Esophagus squamous epithelium (tissue), 5 donors: ENCODE results near the gene BRD9. TPM values are rescaled to one million over a fixed set of nuclear protein-coding genes. Genes with fewer than 3 reads are reported as not detected.
"Not testable (repeated sequence)": the region's sequence is repeated elsewhere in the genome, so short reads cannot be mapped to it uniquely, and the experiment has no call there.

ENCODE experiments used
- DNase-seq: peaks from one replicate; lab custom pipeline; 2025; lab: John Stamatoyannopoulos, UW
- H3K27ac ChIP-seq, 4 donors: fragments of 200-600 bp; sonication (generic); one replicate each; pipeline ENCODE4 v1.5.1; 2016 to 2019; ENCODE audit warnings: mild to moderate bottlenecking in 1 of 4
- H3K27me3 ChIP-seq, 4 donors: fragments of 200-600 bp; sonication (generic); 1 replicate in 3 of 4; 2 replicates in 1 of 4; pipeline versions ENCODE4 v1.5.1 to v1.6.0; 2017 to 2021; ENCODE audit warnings: antibody characterized with exemption in 1 of 4
- H3K36me3 ChIP-seq, 3 donors: fragments of 200-600 bp; sonication (generic); one replicate each; pipeline ENCODE4 v1.5.1; 2016 to 2019
- H3K4me1 ChIP-seq, 3 donors: fragments of 200-600 bp; sonication (generic); one replicate each; pipeline ENCODE4 v1.5.1; 2017 to 2019
- H3K4me3 ChIP-seq, 4 donors: fragments of 200-600 bp; sonication (generic); 1 replicate in 3 of 4; 2 replicates in 1 of 4; pipeline ENCODE4 v1.5.1; 2016 to 2019; ENCODE audit warnings: mild to moderate bottlenecking in 2 of 4, moderate library complexity in 1 of 4
- H3K9me3 ChIP-seq, 3 donors: fragments of 200-600 bp; sonication (generic); one replicate each; pipeline ENCODE4 v1.5.1; 2016 to 2019
- POLR2A ChIP-seq, 4 donors: fragments of 450-650 bp; IDR thresholded peaks; one replicate each; pipeline ENCODE4 v1.6.1; 2017; ENCODE audit warnings: antibody characterized with exemption in 4 of 4, mild to moderate bottlenecking in 4 of 4, moderate library complexity in 3 of 4
- WGBS, 2 donors: methylation state at CpG; one replicate each; pipeline ENCODE4 v1.1.5; 2018; 5-methylcytosine and 5-hydroxymethylcytosine counted together
- intact Hi-C: fragments of 100-400 bp; cut with DNase I; formaldehyde crosslinking; loops from one replicate; pipeline ENCODE4 v1.15.0; 2022
- total RNA-seq, 4 donors: library from RNA; depleted of rRNA; stranded (reverse); fragments of >200 nt; gene quantifications; one replicate each; pipeline ENCODE4 v1.1.0, GENCODE V29; 2016
- TF ChIP-seq, protein P1 (sequence below), 6 experiments: fragments of 450-650 bp in 4 of 6; fragments of 200-600 bp in 2 of 6; sonication (generic) in 2 of 6; IDR thresholded peaks; one replicate each; pipeline ENCODE4 v1.5.1; 2016 to 2019; ENCODE audit warnings: antibody characterized with exemption in 6 of 6, mild to moderate bottlenecking in 4 of 6, moderate library complexity in 4 of 6
- donor health status: DM: yes; HTN: yes; CAD: no.

BRD9 gene
- total RNA-seq, 4 donors from 2014 or later = 16.1 to 35.7 (median 22.3) TPM

DNA sequence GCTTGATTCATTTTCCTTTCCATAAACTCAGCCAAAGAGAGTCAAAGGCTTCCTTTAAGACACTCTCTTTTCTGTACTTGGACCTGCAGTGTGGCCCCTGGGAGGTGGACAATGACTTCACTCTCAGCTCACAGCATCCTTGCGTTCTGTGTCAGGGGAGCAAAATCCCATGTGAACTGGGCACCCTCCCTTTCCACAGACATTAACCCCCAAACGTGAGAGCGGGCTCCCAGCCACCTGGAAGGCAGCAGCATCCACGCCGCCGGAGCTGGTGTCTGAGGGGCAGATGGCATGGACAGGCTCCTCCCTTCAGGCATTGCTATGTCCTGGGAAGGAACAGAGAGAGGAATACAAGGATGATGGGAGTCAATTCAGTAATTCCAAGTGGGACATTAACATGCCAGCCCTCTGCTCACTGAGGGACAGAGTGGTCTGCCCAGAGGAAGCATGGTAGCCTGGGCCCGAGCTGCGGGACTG lies 39.6 kb upstream of the BRD9 start:
- H3K36me3 ChIP-seq = no peaks in the 10 kb centered on the region
- intact Hi-C loops = no loop called here
- TF ChIP-seq POLR2A (IDR thresholded peaks at IDR 0.05) = no peak
- TF ChIP-seq, protein P1, sequence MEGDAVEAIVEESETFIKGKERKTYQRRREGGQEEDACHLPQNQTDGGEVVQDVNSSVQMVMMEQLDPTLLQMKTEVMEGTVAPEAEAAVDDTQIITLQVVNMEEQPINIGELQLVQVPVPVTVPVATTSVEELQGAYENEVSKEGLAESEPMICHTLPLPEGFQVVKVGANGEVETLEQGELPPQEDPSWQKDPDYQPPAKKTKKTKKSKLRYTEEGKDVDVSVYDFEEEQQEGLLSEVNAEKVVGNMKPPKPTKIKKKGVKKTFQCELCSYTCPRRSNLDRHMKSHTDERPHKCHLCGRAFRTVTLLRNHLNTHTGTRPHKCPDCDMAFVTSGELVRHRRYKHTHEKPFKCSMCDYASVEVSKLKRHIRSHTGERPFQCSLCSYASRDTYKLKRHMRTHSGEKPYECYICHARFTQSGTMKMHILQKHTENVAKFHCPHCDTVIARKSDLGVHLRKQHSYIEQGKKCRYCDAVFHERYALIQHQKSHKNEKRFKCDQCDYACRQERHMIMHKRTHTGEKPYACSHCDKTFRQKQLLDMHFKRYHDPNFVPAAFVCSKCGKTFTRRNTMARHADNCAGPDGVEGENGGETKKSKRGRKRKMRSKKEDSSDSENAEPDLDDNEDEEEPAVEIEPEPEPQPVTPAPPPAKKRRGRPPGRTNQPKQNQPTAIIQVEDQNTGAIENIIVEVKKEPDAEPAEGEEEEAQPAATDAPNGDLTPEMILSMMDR (IDR thresholded peaks at IDR 0.05) = no peak
- peaks cover 0 to 24% (median 4%) of the 10 kb centered on the region in 3 donors for H3K4me1 ChIP-seq
- H3K27ac ChIP-seq = peak overlapping the region in 3 of 4 donors; percentile 45 to 81 (median 73)
- no peaks in the 10 kb centered on the region for H3K9me3 ChIP-seq
- H3K4me3 ChIP-seq = no peak overlapping the region
- no peak for DNase-seq
- peaks cover 0 to 70% (median 0%) of the 10 kb centered on the region in 4 donors for H3K27me3 ChIP-seq
- WGBS, 2 donors = 59 to 81% methylated on average over 2 to 6 of the region's 8 CpGs

DNA sequence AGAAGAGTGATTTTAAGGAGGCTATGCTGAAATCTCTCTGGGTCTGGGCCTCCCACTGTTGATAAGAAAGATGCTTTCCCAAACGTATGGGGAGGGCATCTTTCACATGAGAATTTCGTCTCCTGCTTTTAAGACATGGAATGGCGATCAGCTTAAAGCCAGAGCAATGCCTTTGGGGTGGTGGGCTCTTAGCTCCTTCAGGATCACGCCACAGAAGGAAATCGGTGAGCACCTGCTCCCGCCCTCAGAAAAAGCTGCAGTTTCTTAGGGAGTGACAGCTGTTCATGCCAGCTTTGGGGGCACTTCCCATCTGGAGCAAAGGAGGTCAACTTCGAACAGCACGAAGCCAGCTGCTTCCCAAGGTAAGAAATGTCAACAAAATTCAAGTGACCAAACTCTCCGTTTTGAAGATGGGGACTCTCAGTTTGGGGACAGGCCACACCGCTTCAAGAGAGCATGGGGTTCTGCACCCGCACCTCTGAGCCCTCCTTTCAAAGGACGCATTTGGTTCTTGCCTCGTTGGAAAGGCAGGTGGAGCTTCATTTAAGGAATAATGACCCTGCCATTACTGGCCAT lies 39.1 kb upstream of the BRD9 start:
- H3K27me3 ChIP-seq = peaks cover 0 to 70% (median 0%) of the 10 kb centered on the region in 4 donors
- peaks cover 4 to 29% (median 5%) of the 10 kb centered on the region in 3 donors for H3K4me1 ChIP-seq
- no peaks in the 10 kb centered on the region for H3K36me3 ChIP-seq
- DNase-seq = no peak
- no peak overlapping the region for H3K4me3 ChIP-seq
- H3K9me3 ChIP-seq = no peaks in the 10 kb centered on the region
- 81 to 85% methylated on average over 9 to 13 of the region's 13 CpGs for WGBS, 2 donors
- peak overlapping the region in 1 of 4 donors; percentile 73 for H3K27ac ChIP-seq
- no peak for TF ChIP-seq POLR2A (IDR thresholded peaks at IDR 0.05)
- TF ChIP-seq, protein P1 (IDR thresholded peaks at IDR 0.05) = no peak
- intact Hi-C loops = no loop called here

DNA sequence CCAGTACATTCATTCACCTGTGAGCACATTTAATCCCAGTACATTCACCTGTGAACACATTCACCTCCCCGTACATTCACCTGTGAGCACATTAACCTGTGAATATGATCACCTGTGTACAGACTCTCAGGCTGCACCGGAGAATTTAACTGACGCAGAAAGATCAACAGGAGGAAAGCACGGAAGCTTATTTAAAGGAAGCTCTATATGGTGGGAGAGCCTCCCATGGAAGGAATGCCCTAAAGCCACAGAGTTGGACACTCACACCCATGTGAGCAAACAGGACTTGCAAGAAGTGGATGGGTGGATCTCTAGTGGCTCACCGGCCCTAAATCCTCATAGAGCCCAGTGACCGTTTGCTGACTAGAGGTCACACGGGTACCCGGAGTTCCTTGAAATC lies 38.3 kb upstream of the BRD9 start:
- peak overlapping the region in 1 of 4 donors; percentile 25 for H3K27ac ChIP-seq
- no peaks in the 10 kb centered on the region for H3K36me3 ChIP-seq
- H3K9me3 ChIP-seq = no peaks in the 10 kb centered on the region
- H3K27me3 ChIP-seq = peaks cover 0 to 70% (median 0%) of the 10 kb centered on the region in 4 donors
- no peak for TF ChIP-seq POLR2A (IDR thresholded peaks at IDR 0.05)
- TF ChIP-seq, protein P1 (IDR thresholded peaks at IDR 0.05) = no peak
- no peak for DNase-seq
- 59 to 83% methylated on average over 8 of the region's 8 CpGs for WGBS, 2 donors
- peaks cover 8 to 36% (median 9%) of the 10 kb centered on the region in 3 donors for H3K4me1 ChIP-seq
- H3K4me3 ChIP-seq = no peak overlapping the region
- intact Hi-C loops = no loop called here

DNA sequence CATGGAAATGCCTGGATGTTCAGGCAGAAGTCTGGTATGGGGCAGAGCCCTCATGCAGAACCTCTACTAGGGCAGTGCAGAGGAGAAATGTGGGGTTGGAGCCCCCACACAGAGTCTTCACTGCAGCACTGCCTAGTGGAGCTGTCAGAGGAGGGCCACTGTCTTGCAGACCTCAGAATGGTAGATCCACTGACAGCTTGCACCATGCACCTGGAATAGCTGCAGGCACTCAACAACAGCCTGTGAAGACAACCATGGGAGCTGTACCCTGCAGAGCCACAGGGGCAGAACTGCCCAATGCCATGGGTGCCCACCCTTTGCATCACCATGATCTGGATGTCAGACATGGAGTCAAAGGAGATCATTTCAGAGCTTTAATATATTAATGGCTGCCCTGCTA lies 37.0 kb upstream of the BRD9 start:
- no peaks in the 10 kb centered on the region for H3K36me3 ChIP-seq
- intact Hi-C loops = loop anchor here (10.0 kb wide), 1 partner anchor 235 kb away; no protein-coding TSS in a partner anchor
- TF ChIP-seq POLR2A (IDR thresholded peaks at IDR 0.05) = no peak
- TF ChIP-seq, protein P1 (IDR thresholded peaks at IDR 0.05) = no peak
- no peak for DNase-seq
- H3K4me1 ChIP-seq = peaks cover 8 to 36% (median 9%) of the 10 kb centered on the region in 3 donors
- peaks cover 0 to 71% (median 0%) of the 10 kb centered on the region in 4 donors for H3K27me3 ChIP-seq
- H3K27ac ChIP-seq = no peak overlapping the region
- no peak overlapping the region for H3K4me3 ChIP-seq
- no peaks in the 10 kb centered on the region for H3K9me3 ChIP-seq

DNA sequence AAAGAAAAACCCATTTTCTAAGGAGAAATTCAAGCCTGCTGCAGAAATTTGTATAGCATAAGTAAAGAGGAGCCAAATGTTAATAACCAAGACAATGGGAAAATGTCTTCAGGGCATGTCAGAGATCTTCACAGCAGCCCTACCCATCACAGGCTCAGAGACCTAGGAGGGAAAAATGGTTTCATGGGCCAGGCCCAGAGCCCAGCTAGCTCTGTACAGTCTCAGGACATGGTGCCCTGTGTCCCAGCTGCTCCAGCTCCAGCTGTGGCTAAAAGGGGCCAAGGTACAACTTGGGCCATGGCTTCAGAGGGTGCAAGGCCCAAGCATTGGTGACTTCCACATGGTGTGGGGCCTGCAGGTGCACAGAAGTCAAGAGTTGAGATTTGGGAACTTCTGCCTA lies 36.6 kb upstream of the BRD9 start:
- H3K27ac ChIP-seq, H3K4me3 ChIP-seq, H3K36me3 ChIP-seq, DNase-seq, H3K9me3 ChIP-seq: not testable (repeated sequence)
- Histone ChIP-seq H3K4me1 (peaks cover 8 to 36% (median 9%) of the 10 kb centered on the region in 3 donors), H3K27me3 (peaks cover 0 to 72% (median 0%) of the 10 kb centered on the region in 4 donors)
- intact Hi-C loops = loop anchor here (10.0 kb wide), 1 partner anchor 236 kb away; no protein-coding TSS in a partner anchor
